GM12891 (cell line): Measurements from ENCODE around the gene FOXP4.

Source experiments
- POLR2A ChIP-seq: IDR thresholded peaks from 2 replicates; pipeline ENCODE4 v1.6.1; 2011; ENCODE audit warnings: low read depth, low read length, control low read depth
- POU2F2 ChIP-seq: IDR thresholded peaks from 2 replicates; pipeline ENCODE4 v1.6.1; 2011; ENCODE audit warnings: low read depth, mild to moderate bottlenecking, control low read depth, low read length, moderate library complexity
- TAF1 ChIP-seq: IDR thresholded peaks from 2 replicates; pipeline ENCODE4 v1.6.1; 2011; ENCODE audit warnings: low read depth, low read length, control low read depth

- TF ChIP-seq POLR2A (no peak), TAF1 (no peak), POU2F2 (no peak)
Measured at GRCh38 chr6:41571021-41571780, 25.0 kb downstream of the FOXP4 start.
